DOHH2 (cell line): Measurements from ENCODE around the gene FRMD4B.

Experiments used
- H3F3A ChIP-seq: fragments of 200-600 bp; sonication (generic), shearing (Covaris generic); 2 replicates; pipeline ENCODE4 v1.6.0; 2016; ENCODE audit warnings: antibody characterized with exemption, mild to moderate bottlenecking; ENCODE audit not compliant: control insufficient read depth, insufficient read depth
- H3K27ac ChIP-seq: fragments of 200-600 bp; sonication (generic); 2 replicates; pipeline ENCODE4 v1.5.1; 2014; ENCODE audit warnings: low read depth, mild to moderate bottlenecking, low read length, moderate library complexity
- H3K27me3 ChIP-seq: fragments of 200-600 bp; sonication (generic); 2 replicates; pipeline ENCODE4 v1.6.1; 2014; ENCODE audit warnings: mild to moderate bottlenecking, low read length, mixed read lengths; ENCODE audit not compliant: control insufficient read depth
- H3K36me3 ChIP-seq: fragments of 200-600 bp; sonication (generic); 2 replicates; pipeline ENCODE4 v1.6.1; 2014; ENCODE audit warnings: mild to moderate bottlenecking, low read length, moderate library complexity, mixed read lengths; ENCODE audit not compliant: control insufficient read depth
- H3K4me1 ChIP-seq: fragments of 200-600 bp; sonication (generic); 2 replicates; pipeline ENCODE4 v1.6.1; 2014; ENCODE audit warnings: mild to moderate bottlenecking, low read length, mixed read lengths; ENCODE audit not compliant: control insufficient read depth
- H3K4me2 ChIP-seq: fragments of 200-600 bp; sonication (generic); 2 replicates; pipeline ENCODE4 v1.6.0; 2014; ENCODE audit warnings: mild to moderate bottlenecking, low read length, moderate library complexity
- H3K4me3 ChIP-seq: fragments of 200-600 bp; sonication (generic); 2 replicates; pipeline ENCODE4 v1.5.1; 2014; ENCODE audit warnings: mild to moderate bottlenecking, low read length, mixed read lengths
- H3K79me2 ChIP-seq: fragments of 200-600 bp; sonication (generic); 2 replicates; pipeline ENCODE4 v1.6.1; 2014; ENCODE audit warnings: mild to moderate bottlenecking, low read length, mixed read lengths; ENCODE audit not compliant: control insufficient read depth
- H3K9me2 ChIP-seq: fragments of 200-600 bp; sonication (generic); replicated peaks from 2 replicates; pipeline ENCODE4 v1.6.1; 2014; ENCODE audit warnings: mild to moderate bottlenecking, low read length, mixed read lengths; ENCODE audit not compliant: control insufficient read depth
- H3K9me3 ChIP-seq: fragments of 200-600 bp; sonication (generic); 2 replicates; pipeline ENCODE4 v1.6.1; 2014; ENCODE audit warnings: antibody characterized with exemption, low read length, mixed read lengths; ENCODE audit not compliant: control insufficient read depth, insufficient read depth
- H4K20me1 ChIP-seq: fragments of 200-600 bp; sonication (generic); 2 replicates; pipeline ENCODE4 v1.6.0; 2014; ENCODE audit warnings: low read depth, mild to moderate bottlenecking, antibody characterized with exemption, low read length, moderate library complexity; ENCODE audit not compliant: control insufficient read depth, insufficient read depth
- CTCF ChIP-seq: fragments of 200-600 bp; sonication (generic); IDR thresholded peaks from one replicate; pipeline ENCODE4 v1.5.1; 2014; ENCODE audit warnings: antibody characterized with exemption, mild to moderate bottlenecking, low read depth, low read length; ENCODE audit not compliant: poor library complexity, severe bottlenecking
- EZH2phosphoT487 ChIP-seq: fragments of 200-600 bp; sonication (generic); IDR thresholded peaks from 2 replicates; pipeline ENCODE4 v1.6.1; 2017; ENCODE audit warnings: borderline replicate concordance, mild to moderate bottlenecking, antibody characterized with exemption, low read length, moderate library complexity, mixed read lengths

Gene FRMD4B

GRCh38 chr3:69392850-69393249 is 7.0 kb upstream of the FRMD4B start:
- Histone ChIP-seq H3K27ac (no peak overlapping the region), H3K36me3 (no peaks in the 10 kb centered on the region), H3F3A (no peaks in the 10 kb centered on the region), H3K9me2 (no peaks in the 10 kb centered on the region), H3K9me3 (no peaks in the 10 kb centered on the region), H3K4me3 (no peak overlapping the region), H3K79me2 (no peaks in the 10 kb centered on the region), H4K20me1 (no peaks in the 10 kb centered on the region), H3K27me3 (no peaks in the 10 kb centered on the region), H3K4me2 (no peak overlapping the region), H3K4me1 (no peaks in the 10 kb centered on the region)
- no peak for TF ChIP-seq EZH2phosphoT487
- no peak for TF ChIP-seq CTCF

GRCh38 chr3:69392415-69392814 is 6.5 kb upstream of the FRMD4B start:
- Histone ChIP-seq H3K4me1 (no peaks in the 10 kb centered on the region), H3K36me3 (no peaks in the 10 kb centered on the region), H3K4me2 (no peak overlapping the region), H3F3A (no peaks in the 10 kb centered on the region), H3K27me3 (no peaks in the 10 kb centered on the region), H3K9me3 (no peaks in the 10 kb centered on the region), H3K27ac (no peak overlapping the region), H3K9me2 (no peaks in the 10 kb centered on the region), H3K79me2 (no peaks in the 10 kb centered on the region), H4K20me1 (no peaks in the 10 kb centered on the region), H3K4me3 (no peak overlapping the region)
- TF ChIP-seq CTCF = no peak
- TF ChIP-seq EZH2phosphoT487 = no peak

- H3K4me3 ChIP-seq = no peak overlapping the region
- no peaks in the 10 kb centered on the region for H3K9me3 ChIP-seq
- H3K4me1 ChIP-seq = no peaks in the 10 kb centered on the region
- no peaks in the 10 kb centered on the region for H4K20me1 ChIP-seq
- no peak overlapping the region for H3K27ac ChIP-seq
- no peaks in the 10 kb centered on the region for H3F3A ChIP-seq
- TF ChIP-seq EZH2phosphoT487 = no peak
- TF ChIP-seq CTCF = no peak
- no peak overlapping the region for H3K4me2 ChIP-seq
- no peaks in the 10 kb centered on the region for H3K27me3 ChIP-seq
- no peaks in the 10 kb centered on the region for H3K9me2 ChIP-seq
- no peaks in the 10 kb centered on the region for H3K79me2 ChIP-seq
- no peaks in the 10 kb centered on the region for H3K36me3 ChIP-seq
These were observed 5.7 kb upstream of the FRMD4B start for GRCh38 chr3:69391554-69391953.

- Histone ChIP-seq H3K36me3 (no peaks in the 10 kb centered on the region), H3F3A (no peaks in the 10 kb centered on the region), H4K20me1 (no peaks in the 10 kb centered on the region), H3K27ac (no peak overlapping the region), H3K79me2 (no peaks in the 10 kb centered on the region), H3K4me2 (no peak overlapping the region), H3K27me3 (no peaks in the 10 kb centered on the region), H3K4me3 (no peak overlapping the region), H3K9me3 (no peaks in the 10 kb centered on the region), H3K9me2 (no peaks in the 10 kb centered on the region), H3K4me1 (no peaks in the 10 kb centered on the region)
- TF ChIP-seq CTCF (no peak), EZH2phosphoT487 (no peak)
These were observed 4.9 kb upstream of the FRMD4B start for GRCh38 chr3:69390771-69391170.
